ENCODE measurements around the gene DEF6. TPM values are rescaled to one million over a fixed set of nuclear protein-coding genes. Genes with fewer than 3 reads are reported as not detected.

The DEF6 gene
- total RNA-seq, 1 experiment from 2014 or later: 5.6 TPM

DNA sequence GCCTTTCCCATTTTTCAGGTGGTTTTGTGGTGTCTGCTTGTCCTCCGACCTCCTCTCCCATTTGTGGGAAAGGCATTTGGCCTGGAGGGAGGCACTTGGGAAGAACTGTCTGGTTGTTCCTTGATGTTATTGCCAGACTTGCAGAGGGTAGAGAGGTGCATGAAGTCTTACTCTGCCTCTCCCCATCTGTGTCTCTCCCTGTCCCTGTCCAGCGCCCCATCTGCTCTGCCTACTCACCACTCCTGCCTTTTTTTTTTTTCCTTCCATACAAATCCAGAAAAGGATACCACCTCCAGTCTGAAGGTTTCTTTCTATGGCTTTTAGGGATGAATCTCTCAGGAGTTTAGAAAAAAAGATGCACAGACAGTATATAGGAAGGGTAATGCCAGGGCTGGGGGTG, 64.6 kb downstream of the DEF6 start:
- no peak overlapping the region for H2BK15ac ChIP-seq (ENCODE audit: low read depth, low read length)
- no peak overlapping the region for H4K5ac ChIP-seq (ENCODE audit: insufficient read length, low read depth, low read length)
- H2BK5ac ChIP-seq (ENCODE audit: insufficient read length, low read length): no peak overlapping the region
- no peak overlapping the region for H4K91ac ChIP-seq (ENCODE audit: insufficient read length, low read depth, low read length)
- H3K18ac ChIP-seq (ENCODE audit: insufficient read length, low read depth, low read length): no peak overlapping the region
- no peaks in the 10 kb centered on the region for H3K9me3 ChIP-seq (ENCODE audit: control insufficient read depth, low read depth, low read length)
- no peak for DNase-seq
- no peaks in the 10 kb centered on the region for H3K27me3 ChIP-seq (ENCODE audit: insufficient read depth, low read length)
- H2BK20ac ChIP-seq (ENCODE audit: low read depth, low read length, poor library complexity, severe bottlenecking): no peak overlapping the region
- H3K27ac ChIP-seq (ENCODE audit: insufficient read length, low read depth, low read length): no peak overlapping the region
- Mint-ChIP-seq H3K27ac (peak overlapping the region in 2 of 3 experiments; percentile 62; a peak in 2 of 7 replicates), H3K27me3 (ENCODE audit: low read depth) (no peaks in the 10 kb centered on the region), H3K9me3 (no peaks in the 10 kb centered on the region), H3K4me1 (peaks cover 36 to 38% of the 10 kb centered on the region in 2 experiments), H3K36me3 (ENCODE audit: insufficient read depth in 1 of 3, low read depth in 3 of 3) (peaks cover 0 to 2% (median 0%) of the 10 kb centered on the region in 3 experiments; a peak in 3 of 7 replicates), H3K4me3 (no peak overlapping the region)
- H3K79me2 ChIP-seq (ENCODE audit: insufficient read depth, low read length): no peaks in the 10 kb centered on the region
- no peak overlapping the region for H3K56ac ChIP-seq (ENCODE audit: insufficient read length, low read depth, low read length)
- H2AFZ ChIP-seq (ENCODE audit: low read length): no peak overlapping the region
- H2BK12ac ChIP-seq (ENCODE audit: insufficient read length, low read depth, low read length): no peak overlapping the region
- TF ChIP-seq, protein P1, sequence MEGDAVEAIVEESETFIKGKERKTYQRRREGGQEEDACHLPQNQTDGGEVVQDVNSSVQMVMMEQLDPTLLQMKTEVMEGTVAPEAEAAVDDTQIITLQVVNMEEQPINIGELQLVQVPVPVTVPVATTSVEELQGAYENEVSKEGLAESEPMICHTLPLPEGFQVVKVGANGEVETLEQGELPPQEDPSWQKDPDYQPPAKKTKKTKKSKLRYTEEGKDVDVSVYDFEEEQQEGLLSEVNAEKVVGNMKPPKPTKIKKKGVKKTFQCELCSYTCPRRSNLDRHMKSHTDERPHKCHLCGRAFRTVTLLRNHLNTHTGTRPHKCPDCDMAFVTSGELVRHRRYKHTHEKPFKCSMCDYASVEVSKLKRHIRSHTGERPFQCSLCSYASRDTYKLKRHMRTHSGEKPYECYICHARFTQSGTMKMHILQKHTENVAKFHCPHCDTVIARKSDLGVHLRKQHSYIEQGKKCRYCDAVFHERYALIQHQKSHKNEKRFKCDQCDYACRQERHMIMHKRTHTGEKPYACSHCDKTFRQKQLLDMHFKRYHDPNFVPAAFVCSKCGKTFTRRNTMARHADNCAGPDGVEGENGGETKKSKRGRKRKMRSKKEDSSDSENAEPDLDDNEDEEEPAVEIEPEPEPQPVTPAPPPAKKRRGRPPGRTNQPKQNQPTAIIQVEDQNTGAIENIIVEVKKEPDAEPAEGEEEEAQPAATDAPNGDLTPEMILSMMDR (conservative IDR thresholded peaks at IDR 0.05): no peak
- H3K23ac ChIP-seq (ENCODE audit: insufficient read length, low read depth, low read length): no peak overlapping the region
- H3K4me2 ChIP-seq (ENCODE audit: insufficient read depth, insufficient read length, low read length): no peak overlapping the region
- H3K79me1 ChIP-seq (ENCODE audit: insufficient read depth, low read depth, low read length, poor library complexity, severe bottlenecking): no peaks in the 10 kb centered on the region
- no CpG with 5 or more reads among the region's 2 CpGs for WGBS (ENCODE audit: extremely low coverage, insufficient read length, low lambda C conversion rate)
- no peaks in the 10 kb centered on the region for H4K20me1 ChIP-seq (ENCODE audit: control insufficient read depth, insufficient read depth, insufficient read length)
- H3K9ac ChIP-seq (ENCODE audit: extremely low read depth, insufficient read length, low read length): no peak overlapping the region
- no peaks in the 10 kb centered on the region for H3K23me2 ChIP-seq (ENCODE audit: insufficient read length, low read depth, low read length, poor library complexity, severe bottlenecking)
- H3K4ac ChIP-seq (ENCODE audit: low read depth, low read length): no peak overlapping the region
- H4K8ac ChIP-seq (replicated peaks; ENCODE audit: insufficient read length, low read depth, low read length): no peak overlapping the region
- no peak overlapping the region for H3T11ph ChIP-seq (ENCODE audit: low read length)
- H3K14ac ChIP-seq (ENCODE audit: insufficient read depth, low read length): no peak overlapping the region
- H3K4me1 ChIP-seq (ENCODE audit: insufficient read depth, low read length): peaks cover 9% of the 10 kb centered on the region; the same call in 1 of the 2 replicates
- no peak overlapping the region for H2AK5ac ChIP-seq (ENCODE audit: insufficient read length, low read length)
- no peak overlapping the region for H2BK120ac ChIP-seq (ENCODE audit: low read depth, low read length, poor library complexity, severe bottlenecking)
